Caco-2 (cell line): ENCODE data around the gene SIDT1. TPM values are rescaled to one million over a fixed set of nuclear protein-coding genes. Genes with fewer than 3 reads are reported as not detected.

ENCODE experiments used
- BruUV-seq: library from RNA; stranded (reverse); fragments of 400-500 nt; replicated peaks from 2 replicates; lab custom pipeline; 2021; lab: Mats Ljungman, UMichigan
- CTCF ChIA-PET: fragments of 300-600 bp; sonication (Branson Sonifier 250); formaldehyde crosslinking; loops from one replicate; lab custom pipeline; 2022; ENCODE audit warnings: antibody characterized with exemption; lab: Charles Lee
- POLR2A ChIA-PET: fragments of 300-600 bp; sonication (Branson Sonifier 250); formaldehyde crosslinking; loops from one replicate; lab custom pipeline; 2022; ENCODE audit warnings: antibody characterized with exemption; lab: Charles Lee
- DNase-seq, 2 experiments: peaks; one replicate each; pipeline versions ENCODE4 v3.0.0 to v3.0.0-alpha.2; 2020 to 2022
- H3K27me3 ChIP-seq: replicated peaks from 2 replicates; pipeline ENCODE4 v1.6.0; 2011; ENCODE audit warnings: low read length; ENCODE audit not compliant: control insufficient read depth, insufficient read depth
- H3K36me3 ChIP-seq: 2 replicates; pipeline ENCODE4 v1.5.1; 2011; ENCODE audit warnings: low read length; ENCODE audit not compliant: control insufficient read depth, insufficient read depth
- H3K4me1 ChIP-seq: fragments of 250-450 bp; sonication (Bioruptor Pico); 2 replicates; pipeline ENCODE4 v1.5.1; 2020; ENCODE audit warnings: mild to moderate bottlenecking
- H3K4me3 ChIP-seq: 2 replicates; pipeline ENCODE4 v1.5.1; 2011; ENCODE audit warnings: low read depth, mild to moderate bottlenecking, control low read depth, low read length
- H3K9me3 ChIP-seq: fragments of 250-450 bp; sonication (Bioruptor Pico); 2 replicates; pipeline ENCODE4 v1.5.1; 2020; ENCODE audit warnings: mild to moderate bottlenecking, moderate library complexity
- H3K27ac Mint-ChIP-seq: one replicate; pipeline ENCODE4 v1.8.0; 2022; ENCODE audit warnings: mixed read lengths; ENCODE audit not compliant: unreplicated experiment
- H3K27me3 Mint-ChIP-seq: one replicate; pipeline ENCODE4 v1.8.0; 2022; ENCODE audit warnings: mixed read lengths; ENCODE audit not compliant: insufficient read depth, unreplicated experiment
- H3K36me3 Mint-ChIP-seq: one replicate; pipeline ENCODE4 v1.8.0; 2022; ENCODE audit warnings: mild to moderate bottlenecking, mixed read lengths; ENCODE audit not compliant: insufficient read depth, unreplicated experiment
- H3K4me1 Mint-ChIP-seq: one replicate; pipeline ENCODE4 v1.8.0; 2022; ENCODE audit warnings: low read depth, mixed read lengths; ENCODE audit not compliant: unreplicated experiment
- H3K4me3 Mint-ChIP-seq: one replicate; pipeline ENCODE4 v1.8.0; 2022; ENCODE audit warnings: mild to moderate bottlenecking, moderate library complexity, mixed read lengths; ENCODE audit not compliant: unreplicated experiment
- H3K9me3 Mint-ChIP-seq: one replicate; pipeline ENCODE4 v1.8.0; 2022; ENCODE audit warnings: mixed read lengths; ENCODE audit not compliant: unreplicated experiment
- intact Hi-C: fragments of 100-400 bp; cut with micrococcal nuclease; formaldehyde crosslinking; loops from one replicate; pipeline ENCODE4 v1.10.0; 2022; ENCODE audit not compliant: unreplicated experiment
- total RNA-seq: library from RNA; stranded (reverse); gene quantifications from 2 replicates; pipeline ENCODE4 v1.2.3, GENCODE V29; 2022
- TF ChIP-seq, protein P1 (sequence below), 2 experiments: fragments of 200-600 bp in 1 of 2; IDR thresholded peaks; 1 replicate in 1 of 2; 2 replicates in 1 of 2; pipeline versions ENCODE4 v1.5.1 to v1.8.0; 2011 to 2022; ENCODE audit warnings: antibody characterized with exemption in 1 of 2, control low read depth in 1 of 2, inconsistent platforms in 1 of 2, low read depth in 1 of 2, low read length in 1 of 2, mild to moderate bottlenecking in 1 of 2, moderate library complexity in 1 of 2; ENCODE audit not compliant: insufficient read depth in 1 of 2, severe bottlenecking in 1 of 2, unreplicated experiment in 1 of 2

Gene SIDT1
- total RNA-seq, 1 experiment from 2014 or later = 0.84 TPM

DNA sequence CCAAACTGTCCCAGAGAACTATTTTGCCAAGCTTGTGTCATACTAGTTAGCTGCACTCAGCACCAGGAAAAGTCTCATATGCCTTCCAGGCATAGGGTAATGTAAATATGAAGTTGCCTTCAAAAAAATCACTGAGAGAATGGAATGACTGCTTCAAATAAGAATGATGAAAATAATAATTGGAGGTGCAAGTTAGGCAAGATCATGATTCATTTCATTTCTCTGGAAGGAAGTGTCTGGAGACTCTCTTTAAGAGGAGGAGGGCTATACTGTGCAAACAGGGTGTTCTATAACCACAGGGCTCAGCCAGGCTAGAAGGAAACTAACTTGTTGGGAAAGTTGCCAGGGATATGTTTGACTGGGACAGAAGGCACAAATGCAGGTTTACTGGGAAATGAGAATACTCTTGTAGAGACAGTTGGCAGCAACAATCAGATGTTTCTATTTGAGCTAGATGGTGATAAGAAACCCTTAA lies 4.3 kb downstream of the SIDT1 start:
- no peak for DNase-seq
- TF ChIP-seq, protein P1, sequence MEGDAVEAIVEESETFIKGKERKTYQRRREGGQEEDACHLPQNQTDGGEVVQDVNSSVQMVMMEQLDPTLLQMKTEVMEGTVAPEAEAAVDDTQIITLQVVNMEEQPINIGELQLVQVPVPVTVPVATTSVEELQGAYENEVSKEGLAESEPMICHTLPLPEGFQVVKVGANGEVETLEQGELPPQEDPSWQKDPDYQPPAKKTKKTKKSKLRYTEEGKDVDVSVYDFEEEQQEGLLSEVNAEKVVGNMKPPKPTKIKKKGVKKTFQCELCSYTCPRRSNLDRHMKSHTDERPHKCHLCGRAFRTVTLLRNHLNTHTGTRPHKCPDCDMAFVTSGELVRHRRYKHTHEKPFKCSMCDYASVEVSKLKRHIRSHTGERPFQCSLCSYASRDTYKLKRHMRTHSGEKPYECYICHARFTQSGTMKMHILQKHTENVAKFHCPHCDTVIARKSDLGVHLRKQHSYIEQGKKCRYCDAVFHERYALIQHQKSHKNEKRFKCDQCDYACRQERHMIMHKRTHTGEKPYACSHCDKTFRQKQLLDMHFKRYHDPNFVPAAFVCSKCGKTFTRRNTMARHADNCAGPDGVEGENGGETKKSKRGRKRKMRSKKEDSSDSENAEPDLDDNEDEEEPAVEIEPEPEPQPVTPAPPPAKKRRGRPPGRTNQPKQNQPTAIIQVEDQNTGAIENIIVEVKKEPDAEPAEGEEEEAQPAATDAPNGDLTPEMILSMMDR (IDR thresholded peaks at IDR 0.05; ENCODE audit: insufficient read depth in 1 of 2, low read depth in 1 of 2, low read length in 1 of 2, severe bottlenecking in 1 of 2, unreplicated experiment in 1 of 2) = no peak
- Mint-ChIP-seq H3K27me3 (peaks cover 10% of the 10 kb centered on the region), H3K4me1 (peaks cover 7% of the 10 kb centered on the region), H3K4me3 (no peak overlapping the region), H3K9me3 (no peaks in the 10 kb centered on the region), H3K27ac (no peak overlapping the region), H3K36me3 (no peaks in the 10 kb centered on the region)
- Histone ChIP-seq H3K9me3 (peaks cover 5% of the 10 kb centered on the region), H3K27me3 (0 out of 2 replicates have a peak, but pooled peaks cover 3% of the 10 kb centered on the region), H3K4me3 (no peak overlapping the region), H3K36me3 (no peaks in the 10 kb centered on the region), H3K4me1 (no peaks in the 10 kb centered on the region)
- CTCF ChIA-PET = interaction anchor here (1.5 to 1.6 kb wide), 2 partner anchors 21 to 41 kb away, joined by 4 to 8 read pairs; no protein-coding TSS in a partner anchor
- BruUV-seq = no TSS peak
- POLR2A ChIA-PET = no interaction called here
- intact Hi-C loops = loop anchor here (2.0 kb wide), 1 partner anchor 20 kb away; no protein-coding TSS in a partner anchor

- H3K4me1 ChIP-seq = no peaks in the 10 kb centered on the region
- H3K4me1 Mint-ChIP-seq = peaks cover 7% of the 10 kb centered on the region
- intact Hi-C loops = loop anchor here (2.0 kb wide), 1 partner anchor 20 kb away; no protein-coding TSS in a partner anchor
- H3K4me3 Mint-ChIP-seq = no peak overlapping the region
- peaks cover 10% of the 10 kb centered on the region for H3K27me3 Mint-ChIP-seq
- BruUV-seq = no TSS peak
- no peak overlapping the region for H3K27ac Mint-ChIP-seq
- TF ChIP-seq, protein P1 (IDR thresholded peaks at IDR 0.05; ENCODE audit: insufficient read depth in 1 of 2, low read depth in 1 of 2, low read length in 1 of 2, severe bottlenecking in 1 of 2, unreplicated experiment in 1 of 2) = no peak
- 0 out of 2 replicates have a peak, but pooled peaks cover 3% of the 10 kb centered on the region for H3K27me3 ChIP-seq
- CTCF ChIA-PET = interaction anchor here (1.5 to 1.6 kb wide), 2 partner anchors 21 to 41 kb away, joined by 4 to 8 read pairs; no protein-coding TSS in a partner anchor
- H3K36me3 Mint-ChIP-seq = no peaks in the 10 kb centered on the region
- POLR2A ChIA-PET = no interaction called here
- H3K36me3 ChIP-seq = no peaks in the 10 kb centered on the region
- no peaks in the 10 kb centered on the region for H3K9me3 Mint-ChIP-seq
- H3K4me3 ChIP-seq = no peak overlapping the region
- H3K9me3 ChIP-seq = peaks cover 9% of the 10 kb centered on the region
- DNase-seq = no peak
These were observed 4.8 kb downstream of the SIDT1 start for GRCh38 chr3:113537155-113537554.

- no peaks in the 10 kb centered on the region for H3K4me1 Mint-ChIP-seq
- TF ChIP-seq, protein P1 (IDR thresholded peaks at IDR 0.05; ENCODE audit: insufficient read depth in 1 of 2, low read depth in 1 of 2, low read length in 1 of 2, severe bottlenecking in 1 of 2, unreplicated experiment in 1 of 2) = no peak
- intact Hi-C loops = no loop called here
- Histone ChIP-seq H3K4me1 (no peaks in the 10 kb centered on the region), H3K36me3 (no peaks in the 10 kb centered on the region), H3K4me3 (no peak overlapping the region), H3K27me3 (no peaks in the 10 kb centered on the region), H3K9me3 (peaks cover 9% of the 10 kb centered on the region)
- no peak overlapping the region for H3K27ac Mint-ChIP-seq
- H3K4me3 Mint-ChIP-seq = no peak overlapping the region
- no peaks in the 10 kb centered on the region for H3K9me3 Mint-ChIP-seq
- ChIA-PET CTCF (interaction anchor here (0.7 kb wide), 1 partner anchor 1050 kb away, joined by 4 read pairs; no protein-coding TSS in a partner anchor), POLR2A (interaction anchor here (0.7 kb wide), 1 partner anchor 1251 kb away, joined by 6 read pairs; no protein-coding TSS in a partner anchor)
- no peak for DNase-seq
- no TSS peak for BruUV-seq
- no peaks in the 10 kb centered on the region for H3K27me3 Mint-ChIP-seq
- H3K36me3 Mint-ChIP-seq = no peaks in the 10 kb centered on the region
These were observed 9.2 kb downstream of the SIDT1 start for GRCh38 chr3:113541519-113541918.
